Pons (tissue), 1 donor: ENCODE measurements around the gene PREX1.
A peak's percentile ranks its signal among the peaks of the same experiment; 100 is the strongest.
"Not testable (repeated sequence)": the region's sequence is repeated elsewhere in the genome, so short reads cannot be mapped to it uniquely, and the experiment has no call there.

Source experiments
- DNase-seq: peaks from one replicate; pipeline ENCODE4 v3.0.0-alpha.2; 2016; ENCODE audit warnings: low spot score

Gene PREX1, protein sequence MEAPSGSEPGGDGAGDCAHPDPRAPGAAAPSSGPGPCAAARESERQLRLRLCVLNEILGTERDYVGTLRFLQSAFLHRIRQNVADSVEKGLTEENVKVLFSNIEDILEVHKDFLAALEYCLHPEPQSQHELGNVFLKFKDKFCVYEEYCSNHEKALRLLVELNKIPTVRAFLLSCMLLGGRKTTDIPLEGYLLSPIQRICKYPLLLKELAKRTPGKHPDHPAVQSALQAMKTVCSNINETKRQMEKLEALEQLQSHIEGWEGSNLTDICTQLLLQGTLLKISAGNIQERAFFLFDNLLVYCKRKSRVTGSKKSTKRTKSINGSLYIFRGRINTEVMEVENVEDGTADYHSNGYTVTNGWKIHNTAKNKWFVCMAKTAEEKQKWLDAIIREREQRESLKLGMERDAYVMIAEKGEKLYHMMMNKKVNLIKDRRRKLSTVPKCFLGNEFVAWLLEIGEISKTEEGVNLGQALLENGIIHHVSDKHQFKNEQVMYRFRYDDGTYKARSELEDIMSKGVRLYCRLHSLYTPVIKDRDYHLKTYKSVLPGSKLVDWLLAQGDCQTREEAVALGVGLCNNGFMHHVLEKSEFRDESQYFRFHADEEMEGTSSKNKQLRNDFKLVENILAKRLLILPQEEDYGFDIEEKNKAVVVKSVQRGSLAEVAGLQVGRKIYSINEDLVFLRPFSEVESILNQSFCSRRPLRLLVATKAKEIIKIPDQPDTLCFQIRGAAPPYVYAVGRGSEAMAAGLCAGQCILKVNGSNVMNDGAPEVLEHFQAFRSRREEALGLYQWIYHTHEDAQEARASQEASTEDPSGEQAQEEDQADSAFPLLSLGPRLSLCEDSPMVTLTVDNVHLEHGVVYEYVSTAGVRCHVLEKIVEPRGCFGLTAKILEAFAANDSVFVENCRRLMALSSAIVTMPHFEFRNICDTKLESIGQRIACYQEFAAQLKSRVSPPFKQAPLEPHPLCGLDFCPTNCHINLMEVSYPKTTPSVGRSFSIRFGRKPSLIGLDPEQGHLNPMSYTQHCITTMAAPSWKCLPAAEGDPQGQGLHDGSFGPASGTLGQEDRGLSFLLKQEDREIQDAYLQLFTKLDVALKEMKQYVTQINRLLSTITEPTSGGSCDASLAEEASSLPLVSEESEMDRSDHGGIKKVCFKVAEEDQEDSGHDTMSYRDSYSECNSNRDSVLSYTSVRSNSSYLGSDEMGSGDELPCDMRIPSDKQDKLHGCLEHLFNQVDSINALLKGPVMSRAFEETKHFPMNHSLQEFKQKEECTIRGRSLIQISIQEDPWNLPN (N-terminal part only)

DNA sequence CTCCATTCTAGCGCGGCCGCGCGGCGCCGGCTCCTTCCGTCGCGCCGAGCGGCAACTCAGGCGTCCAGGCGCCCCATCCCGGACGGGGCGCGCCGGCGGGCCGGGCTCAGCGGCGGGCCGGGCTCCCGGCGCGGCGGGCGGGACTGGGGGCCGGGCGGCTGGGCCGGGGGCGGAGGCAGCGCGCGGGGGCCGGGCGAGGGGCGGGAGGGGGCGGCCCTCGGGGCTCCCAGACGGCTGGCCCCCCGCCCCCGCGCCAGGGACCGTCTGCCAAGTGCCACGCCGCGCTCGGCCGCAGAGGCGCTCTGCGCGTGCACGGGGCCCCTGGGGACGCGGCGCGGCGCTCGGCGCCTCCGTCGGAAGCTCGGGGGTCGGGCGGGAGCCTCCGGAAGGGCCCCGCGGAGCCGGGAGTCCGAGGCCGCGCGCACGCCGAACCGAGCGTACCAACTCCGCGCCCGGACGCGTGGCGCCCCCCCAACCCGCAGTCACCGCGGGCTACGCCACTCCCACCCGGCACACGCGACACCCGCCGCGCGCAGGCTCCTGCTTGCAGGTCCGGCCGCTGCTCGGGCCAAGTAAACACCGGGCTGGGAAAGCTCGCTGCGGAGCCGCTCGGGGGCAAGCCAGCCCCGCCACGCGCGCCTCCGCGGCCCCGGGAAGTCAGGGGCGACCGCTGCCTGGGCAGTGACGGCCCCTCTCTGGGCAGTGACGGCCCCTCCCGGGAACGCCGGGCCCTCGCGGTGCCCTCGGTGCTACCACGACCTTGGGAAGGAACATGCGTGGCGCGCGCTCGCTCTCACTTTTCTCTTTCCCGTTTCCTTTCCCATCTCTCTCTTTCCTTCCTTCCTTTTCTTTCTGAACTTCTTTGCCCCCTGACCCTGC is at the start of gene PREX1:
PREX1 (minus strand) TSS at position 145 of the 879 bp plus-strand sequence; CDS start at position 6, 139 bp downstream.
- DNase-seq, result peak; percentile 69

DNA sequence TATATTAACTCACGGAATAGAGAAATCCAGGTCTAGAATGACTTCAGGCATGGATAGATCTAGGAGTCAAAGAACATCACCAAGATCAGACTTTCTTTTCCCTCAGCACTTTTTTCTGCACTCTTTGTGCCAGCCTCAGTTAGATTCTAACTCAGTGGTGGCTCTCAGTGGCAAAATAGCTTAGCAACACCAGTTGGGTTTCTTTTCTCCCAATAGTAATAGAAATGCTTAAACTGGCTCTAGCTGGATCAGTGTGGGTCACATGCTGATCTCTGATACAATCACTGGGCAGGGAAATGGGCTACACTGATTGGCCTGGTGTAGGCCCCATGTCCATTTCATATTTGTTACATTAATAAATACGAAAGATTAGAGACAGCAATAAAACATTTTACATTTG is 49.5 kb upstream of the PREX1 start:
- DNase-seq, result peak; percentile 88

DNA sequence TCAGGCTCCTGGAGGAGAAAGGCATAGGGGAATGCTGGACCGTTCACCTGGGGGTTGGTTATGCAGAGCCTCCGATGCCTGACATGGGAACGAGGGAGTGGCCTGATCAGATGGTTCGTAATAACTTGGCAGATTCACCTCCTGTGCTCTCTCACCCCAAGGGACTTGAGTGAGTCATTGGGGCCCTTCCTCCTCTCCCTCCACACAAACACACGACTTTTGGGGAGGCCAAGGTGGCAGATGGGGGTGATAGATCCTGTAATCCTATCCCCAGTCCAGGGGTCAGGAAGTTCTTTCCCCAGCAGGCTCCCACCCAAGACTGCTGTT is 48.1 kb upstream of the PREX1 start:
- no peak for DNase-seq

DNA sequence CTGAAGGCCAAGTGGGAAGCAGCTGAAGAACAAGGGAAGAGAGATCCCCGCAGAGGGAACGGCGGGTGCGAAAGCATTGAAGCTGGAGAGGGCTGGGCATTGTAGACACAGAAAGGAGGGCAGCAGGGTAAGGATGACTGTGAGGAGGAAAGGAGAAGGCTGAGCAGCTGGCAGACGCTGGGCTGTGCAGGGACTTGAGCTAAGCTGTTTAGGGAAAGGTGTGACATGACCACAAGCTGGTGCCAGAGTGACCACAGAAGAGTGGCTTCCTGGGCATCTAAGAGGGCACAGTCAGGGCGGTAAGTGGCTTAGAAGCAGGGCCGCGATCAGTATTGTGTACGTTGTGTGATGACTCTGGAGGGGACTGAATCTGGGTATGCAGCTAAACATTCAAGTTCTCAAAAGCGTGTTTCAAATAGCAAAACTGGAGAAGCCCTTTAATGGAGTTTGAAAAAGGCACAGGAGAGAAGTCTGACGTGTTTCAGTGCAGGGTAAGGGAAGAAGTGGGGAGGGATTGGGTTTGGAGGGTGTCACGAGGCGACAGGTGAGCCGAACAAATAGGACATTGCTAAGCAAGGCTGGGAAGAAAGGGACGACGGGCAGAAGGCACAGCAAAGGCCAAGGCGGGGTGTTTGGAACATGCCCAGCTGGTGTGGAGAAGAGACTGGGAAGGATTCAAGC is 47.6 kb upstream of the PREX1 start:
- DNase-seq, result no peak

DNA sequence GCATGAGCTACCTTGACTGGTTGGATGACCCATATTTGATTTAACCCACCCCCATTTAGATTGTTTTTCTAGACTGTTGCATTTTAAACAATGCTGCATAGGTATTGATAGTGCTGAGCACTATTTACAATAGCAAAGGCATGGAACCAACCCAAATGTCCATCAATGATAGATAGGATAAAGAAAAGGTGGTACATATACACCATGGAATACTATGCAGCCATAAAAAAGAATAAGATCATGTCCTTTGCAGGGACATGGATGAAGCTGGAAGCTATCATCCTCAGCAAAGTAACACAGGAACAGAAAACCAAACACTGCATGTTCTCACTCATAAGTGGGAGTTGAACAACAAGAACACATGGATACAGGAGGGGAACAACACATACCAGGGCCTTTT is 41.6 kb upstream of the PREX1 start:
- DNase-seq, result not testable (repeated sequence)

DNA sequence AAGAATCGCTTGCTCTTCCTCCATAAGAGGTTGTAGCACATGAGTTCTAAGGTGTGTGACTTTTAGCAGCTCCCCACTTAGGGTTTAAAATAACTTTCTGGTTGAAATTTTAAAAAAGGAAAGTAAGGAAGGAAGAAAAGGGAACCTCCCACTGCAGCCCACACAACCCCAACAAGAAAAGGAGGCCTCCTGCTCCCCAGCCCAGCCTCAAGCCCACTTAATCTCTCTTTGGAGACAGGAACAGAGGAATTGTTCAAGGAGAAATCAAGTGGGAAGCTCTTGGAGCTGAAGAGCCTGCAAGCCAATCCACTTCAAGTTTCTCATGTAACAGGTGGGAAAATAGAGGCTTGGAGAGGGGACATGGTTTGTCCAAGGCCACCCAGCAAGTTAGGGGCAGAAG is 39.1 kb upstream of the PREX1 start:
- DNase-seq, result no peak

DNA sequence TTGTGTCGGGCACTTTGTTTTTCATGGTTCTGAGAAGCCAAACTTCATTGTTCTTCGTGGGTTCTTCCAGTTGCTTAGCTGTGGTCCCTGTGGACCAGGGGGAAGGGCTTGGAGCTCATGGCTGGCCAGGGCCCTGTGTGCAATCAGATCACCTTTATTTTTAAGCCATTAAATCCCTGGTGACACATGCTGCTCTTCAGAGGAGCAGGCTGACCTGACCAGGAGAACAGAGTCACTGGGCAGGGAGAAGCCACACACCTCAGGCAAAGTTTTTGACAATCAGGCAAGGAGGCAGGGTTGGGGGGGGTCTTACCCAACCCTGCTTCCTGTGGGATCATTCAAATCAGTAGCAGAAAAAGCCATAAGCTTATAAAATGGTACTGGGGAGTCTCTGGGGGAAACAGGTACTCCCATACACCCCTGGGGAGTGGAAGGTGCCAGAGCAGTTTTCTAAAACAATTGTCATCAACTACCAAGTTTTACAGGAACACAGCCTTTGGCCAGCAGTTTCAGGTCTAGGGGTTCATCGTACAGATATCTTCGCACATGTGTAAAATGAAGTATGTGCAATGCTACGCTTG is 37.0 kb upstream of the PREX1 start:
- DNase-seq, result no peak

DNA sequence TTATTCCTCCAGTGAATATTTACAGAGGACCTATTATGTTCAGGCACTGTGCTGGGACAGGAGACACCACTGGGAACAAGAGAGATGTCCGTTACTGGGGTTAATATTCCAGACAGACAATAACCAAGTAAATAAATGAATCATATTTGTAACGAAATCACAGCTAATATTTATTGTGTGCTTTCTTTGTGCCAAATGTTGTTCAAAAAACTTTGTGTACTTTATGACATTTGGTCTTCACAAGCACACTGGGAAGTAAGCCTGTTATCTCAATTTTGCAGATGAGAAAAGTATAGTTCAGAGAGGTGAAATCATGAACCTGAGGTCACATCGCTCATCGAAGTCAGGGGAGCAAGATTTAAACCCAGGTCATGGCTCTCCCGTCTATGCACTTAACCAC is 36.5 kb upstream of the PREX1 start:
- no peak for DNase-seq

DNA sequence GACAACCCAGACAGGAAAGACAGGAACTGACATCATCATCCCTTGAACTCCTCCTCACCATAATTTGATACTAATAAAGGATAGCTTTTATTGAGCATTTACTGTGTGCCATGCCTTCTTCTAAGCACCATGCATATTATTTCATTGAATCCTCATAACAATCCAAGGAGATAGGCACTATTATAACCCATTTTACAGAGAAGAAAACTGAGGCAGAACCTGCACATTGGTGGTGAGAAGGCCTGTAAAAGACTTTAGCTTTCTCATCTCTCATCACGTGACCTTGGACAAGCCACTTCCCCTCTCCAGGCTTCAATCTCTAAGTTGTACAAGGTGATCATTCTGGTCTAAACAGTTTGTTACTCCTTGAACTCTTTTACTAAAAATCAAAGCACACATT is 34.5 kb upstream of the PREX1 start:
- DNase-seq, result no peak

DNA sequence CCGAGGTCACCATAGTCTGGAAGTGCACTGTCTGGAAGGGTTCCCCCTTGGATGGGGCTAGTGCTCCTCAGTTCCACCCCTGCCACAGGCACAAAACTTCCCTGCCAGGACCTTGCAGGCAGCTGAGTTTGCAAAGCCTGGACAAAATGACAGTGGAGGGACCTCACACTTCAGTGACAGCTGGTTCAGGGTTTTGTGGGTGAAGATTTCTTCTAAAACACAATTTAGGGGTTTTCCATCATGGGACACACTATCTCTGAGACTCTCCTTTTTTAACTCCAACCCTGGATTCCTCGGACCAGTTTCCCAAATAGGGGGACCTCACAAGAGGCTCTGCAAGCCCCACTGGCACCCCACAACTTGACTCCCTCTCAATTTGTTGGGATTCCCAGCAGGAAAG is 33.6 kb upstream of the PREX1 start:
- DNase-seq, result no peak

DNA sequence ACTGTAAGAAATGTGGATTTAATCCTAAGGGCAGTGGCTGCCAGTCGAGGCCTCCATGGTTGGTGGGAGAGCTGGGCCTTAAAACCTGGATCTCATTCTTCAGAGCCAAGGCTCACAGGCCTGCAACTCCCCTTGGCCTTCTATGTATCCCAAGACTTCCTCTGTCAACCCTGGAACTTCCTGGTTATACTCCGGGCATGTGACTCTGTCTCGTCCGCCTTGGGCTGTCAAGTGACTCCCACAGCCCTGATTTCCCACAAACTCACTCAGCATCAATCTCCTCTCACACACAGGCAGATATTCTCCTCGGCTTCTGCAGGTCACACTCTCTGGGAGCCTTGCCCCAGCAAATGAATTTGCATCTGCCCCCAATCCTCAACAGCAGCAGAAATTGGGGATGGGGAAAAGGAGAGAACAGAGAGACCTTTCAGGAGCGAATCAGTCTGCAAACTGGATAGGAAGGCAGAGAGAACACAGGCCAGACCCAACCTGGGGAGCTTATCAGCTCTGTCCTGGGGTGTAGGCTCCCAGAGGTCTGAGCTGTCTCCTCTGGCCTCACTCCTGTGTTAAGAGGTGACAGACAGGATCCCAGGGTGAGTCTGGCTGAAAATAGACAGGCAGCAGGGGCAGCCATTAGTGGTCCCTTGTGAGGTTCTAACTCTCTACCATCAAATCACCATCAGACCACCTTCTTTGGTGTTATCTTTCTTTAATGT is 30.4 kb upstream of the PREX1 start:
- peak; percentile 54 for DNase-seq

DNA sequence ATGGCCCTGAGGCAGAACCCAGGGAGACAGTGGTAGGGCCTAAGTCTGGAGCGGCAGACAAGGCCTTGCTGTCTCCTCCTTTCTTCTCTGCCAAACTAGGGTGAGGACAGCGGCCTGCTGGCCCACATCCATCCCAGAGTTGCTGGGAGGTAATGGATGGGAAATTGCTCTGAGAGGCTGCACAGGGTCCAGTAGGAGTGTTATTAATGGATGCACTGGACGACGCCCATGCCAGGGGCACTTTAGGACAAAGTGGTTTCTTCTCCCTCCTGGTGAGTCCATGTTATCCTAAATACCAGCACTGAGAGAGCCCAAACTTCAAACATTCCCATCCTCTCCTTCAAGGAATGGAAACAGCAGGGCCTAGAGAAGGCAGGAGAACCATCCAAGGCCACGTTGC is 28.3 kb upstream of the PREX1 start:
- DNase-seq, result no peak

DNA sequence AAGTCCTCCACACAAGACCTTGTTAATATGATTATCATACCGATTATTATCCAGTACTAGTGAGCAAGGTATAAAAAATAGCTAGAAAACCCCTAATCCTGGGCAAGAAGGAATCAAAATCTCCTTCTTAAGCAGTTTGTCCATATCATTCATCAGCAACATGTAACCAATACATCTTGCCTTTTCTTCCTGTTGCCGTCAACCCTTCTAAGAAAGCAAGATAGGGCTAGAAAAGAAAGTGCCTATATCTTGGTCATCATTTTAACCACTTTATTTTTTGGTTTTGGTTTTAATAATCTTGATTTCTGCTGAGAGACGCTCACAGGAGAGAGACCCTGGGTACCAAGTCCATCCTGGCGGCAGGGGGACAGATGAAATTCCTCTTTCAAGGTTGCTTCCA is 27.2 kb upstream of the PREX1 start:
- DNase-seq, result no peak

DNA sequence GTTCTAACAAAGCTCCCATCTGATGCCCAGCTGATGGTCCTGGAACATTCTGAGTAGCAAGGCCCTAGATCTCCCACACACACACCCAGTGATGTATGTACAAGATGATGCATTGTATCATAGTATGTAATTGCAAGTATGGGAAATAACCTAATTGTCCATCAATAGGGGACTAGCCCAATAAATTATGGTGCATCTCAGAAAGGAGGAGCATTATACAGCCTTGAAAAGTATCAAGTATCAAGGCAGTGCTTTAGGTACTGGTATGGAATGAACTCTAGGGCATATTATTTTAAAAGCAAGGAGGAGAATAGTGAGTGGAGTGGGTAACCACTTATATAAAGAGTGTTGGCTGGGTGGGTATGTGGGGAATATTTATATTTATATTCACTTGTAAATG is 24.8 kb upstream of the PREX1 start:
- DNase-seq, result no peak

DNA sequence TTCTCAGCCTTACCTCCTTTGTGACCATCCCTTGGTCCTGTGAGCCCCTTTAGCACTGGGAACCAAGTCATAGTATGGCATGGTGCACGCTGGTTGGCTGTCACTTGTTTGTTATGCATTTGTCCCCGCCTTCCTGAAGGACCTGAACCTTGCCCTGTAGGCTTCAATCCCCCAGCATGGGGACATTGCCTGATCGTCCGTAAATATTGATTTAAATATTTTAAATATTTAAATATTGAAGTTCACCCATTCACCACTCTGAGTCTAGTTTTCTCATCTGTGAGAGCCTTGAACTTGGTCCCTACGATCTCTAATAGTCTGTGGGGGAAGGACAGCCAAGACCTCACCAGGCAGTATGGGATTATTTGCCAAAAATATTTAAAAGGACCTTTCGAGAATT is 23.8 kb upstream of the PREX1 start:
- DNase-seq, result no peak

DNA sequence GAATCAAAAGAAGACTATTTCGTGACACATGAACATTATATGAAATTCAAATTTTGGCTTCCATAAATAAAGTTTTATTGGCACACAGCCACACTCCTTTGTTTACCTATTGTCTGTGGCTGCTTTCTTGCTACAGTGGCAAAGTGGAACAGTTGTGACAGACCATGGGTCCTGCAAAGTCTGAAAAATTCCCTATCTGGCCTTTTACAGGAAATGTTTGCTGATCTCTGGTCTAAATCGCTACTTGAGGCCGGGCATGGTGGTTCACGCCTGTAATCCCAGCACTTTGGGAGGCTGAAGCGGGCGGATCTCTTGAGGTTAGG is 23.1 kb upstream of the PREX1 start:
- no peak for DNase-seq

DNA sequence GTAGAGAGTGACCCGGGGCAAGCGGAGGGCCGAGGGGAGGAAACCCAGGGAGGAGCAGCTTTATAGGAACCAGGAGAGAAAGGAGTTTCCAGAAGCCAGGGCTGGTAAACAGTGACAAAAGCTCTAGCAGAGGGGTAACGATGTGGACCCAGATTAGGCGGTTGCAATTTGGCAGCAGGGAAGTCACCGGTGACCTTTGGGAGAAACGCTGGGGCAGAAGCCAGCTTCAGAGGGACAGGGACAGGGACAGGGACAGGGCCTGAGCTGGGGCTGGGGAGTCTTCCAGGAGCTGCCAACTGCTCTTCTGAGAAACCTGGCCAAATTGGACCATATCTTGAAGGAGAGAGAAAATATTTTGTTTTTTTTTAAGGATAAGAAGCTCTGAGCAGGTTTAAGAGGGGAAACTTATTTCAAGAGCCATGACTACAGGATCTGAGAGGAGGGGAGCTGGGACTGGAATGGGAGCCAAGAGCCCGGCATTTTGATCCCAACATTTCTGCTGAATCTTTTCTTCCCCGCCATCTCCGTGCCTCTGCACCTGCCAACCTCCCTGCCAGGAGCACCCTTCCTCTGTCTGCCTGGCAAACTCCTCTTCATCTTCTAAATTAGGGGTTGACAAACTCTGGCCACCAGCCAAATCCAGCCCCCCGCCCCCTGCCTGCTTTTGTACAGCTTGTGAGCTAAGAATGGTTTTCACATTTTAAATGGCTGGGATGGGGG is 22.6 kb upstream of the PREX1 start:
- DNase-seq, result no peak

DNA sequence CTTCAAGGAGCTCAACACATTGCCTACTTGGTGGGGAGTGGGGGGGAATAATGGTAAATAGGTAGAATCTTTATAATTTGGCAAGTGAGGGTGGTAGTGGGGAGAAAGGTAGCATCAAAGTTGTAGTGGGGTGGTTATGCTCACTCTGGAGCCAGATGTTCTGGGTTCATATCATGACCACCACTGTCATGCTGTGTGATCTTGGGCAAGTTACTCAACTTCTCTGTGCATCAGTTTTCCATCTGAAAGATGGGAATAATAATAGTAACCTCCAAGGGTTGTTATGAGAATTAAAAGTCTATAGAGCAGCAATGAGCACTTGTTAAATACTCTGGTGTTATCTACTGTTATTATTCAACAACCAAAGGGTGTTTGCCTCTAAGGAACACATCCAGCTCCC is 22.0 kb upstream of the PREX1 start:
- DNase-seq, result no peak

DNA sequence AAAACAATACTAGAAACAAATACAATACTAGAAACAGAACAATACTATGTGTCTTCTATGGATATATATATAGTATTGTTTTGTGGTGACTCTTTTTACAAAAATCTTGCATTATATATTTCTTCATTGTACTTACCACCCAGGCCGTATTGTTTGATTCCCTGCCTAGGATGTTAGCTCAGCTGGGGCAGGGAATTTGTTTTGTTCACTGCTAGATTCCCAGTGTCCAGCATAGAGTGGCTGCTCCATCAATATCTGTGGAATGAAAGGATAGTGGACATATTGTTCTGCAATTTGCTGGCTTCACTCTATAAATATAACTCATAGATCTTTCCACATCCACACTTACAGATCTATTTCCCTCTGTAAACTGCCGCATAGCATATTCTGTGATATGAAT is 21.5 kb upstream of the PREX1 start:
- no peak for DNase-seq
